IgD-negative memory B cell (primary cell): ENCODE data around the gene PARD6G. TPM values are rescaled to one million over a fixed set of nuclear protein-coding genes. Genes with fewer than 3 reads are reported as not detected.

Experiments used
- H3K27ac Mint-ChIP-seq, 3 donors: one replicate each; pipeline ENCODE4 v1.8.0; 2020 to 2022; ENCODE audit warnings: mild to moderate bottlenecking in 3 of 3, mixed read lengths in 3 of 3, moderate library complexity in 1 of 3
- H3K27me3 Mint-ChIP-seq: one replicate; pipeline ENCODE4 v1.8.0; 2021; ENCODE audit warnings: mixed read lengths
- H3K36me3 Mint-ChIP-seq: one replicate; pipeline ENCODE4 v1.8.0; 2020; ENCODE audit warnings: mild to moderate bottlenecking, mixed read lengths
- H3K4me1 Mint-ChIP-seq, 3 donors: one replicate each; pipeline ENCODE4 v1.8.0; 2020 to 2022; ENCODE audit warnings: mixed read lengths in 3 of 3, mild to moderate bottlenecking in 1 of 3
- H3K4me3 Mint-ChIP-seq, 4 donors: one replicate each; pipeline ENCODE4 v1.8.0; 2020 to 2022; ENCODE audit warnings: mild to moderate bottlenecking in 4 of 4, mixed read lengths in 4 of 4, moderate library complexity in 3 of 4
- H3K9me3 Mint-ChIP-seq, 3 donors: one replicate each; pipeline ENCODE4 v1.8.0; 2020 to 2021; ENCODE audit warnings: mixed read lengths in 3 of 3, mild to moderate bottlenecking in 1 of 3
- polyA plus RNA-seq: library from polyadenylated mRNA; unstranded; fragments of 300-500 nt; fragmentation: Illumina TruSeq; gene quantifications from one replicate; pipeline ENCODE4 v1.2.3, GENCODE V29; 2021

PARD6G gene
- polyA plus RNA-seq, 1 donor from 2014 or later: not detected

DNA sequence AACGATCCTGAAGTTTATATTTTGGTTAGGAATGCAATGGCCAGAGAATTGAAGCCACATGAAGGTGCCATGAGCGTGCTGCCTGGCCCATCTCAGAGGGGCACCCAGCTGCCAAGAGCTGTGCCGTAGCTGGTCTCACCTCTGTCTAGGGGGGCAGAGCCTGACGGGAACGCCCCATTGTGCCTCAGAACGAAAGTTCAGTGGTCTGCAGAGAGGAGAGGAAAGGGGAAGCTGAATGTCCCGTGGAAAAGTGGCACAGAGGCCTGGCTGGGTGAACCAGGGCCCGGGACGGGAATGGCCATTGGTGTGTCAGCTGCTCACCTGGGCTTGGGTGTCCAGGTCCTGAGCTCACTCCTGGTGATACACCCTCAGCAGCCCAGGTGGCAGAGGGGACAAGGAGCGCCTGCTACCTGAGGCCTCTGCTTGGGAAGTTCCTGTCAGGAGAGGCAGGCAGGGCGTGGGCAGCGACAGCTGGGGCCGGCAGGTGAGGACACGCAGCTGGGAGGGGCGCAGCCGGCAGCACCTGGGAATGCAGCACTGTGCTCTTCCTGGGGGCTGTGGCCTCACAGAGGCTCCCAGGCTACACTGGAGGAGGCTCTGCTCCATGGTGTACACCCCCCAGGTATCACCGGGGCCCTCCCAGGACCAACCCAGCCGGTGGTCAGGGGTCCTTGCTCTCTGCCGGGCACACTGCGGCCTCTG, 67.3 kb downstream of the PARD6G start:
- peaks cover 15% of the 10 kb centered on the region for H3K27me3 Mint-ChIP-seq
- H3K9me3 Mint-ChIP-seq: peaks cover 0 to 3% (median 0%) of the 10 kb centered on the region in 3 donors
- H3K4me3 Mint-ChIP-seq: no peak overlapping the region
- no peak overlapping the region for H3K27ac Mint-ChIP-seq
- peaks cover 0 to 6% (median 2%) of the 10 kb centered on the region in 3 donors for H3K4me1 Mint-ChIP-seq
- H3K36me3 Mint-ChIP-seq: no peaks in the 10 kb centered on the region

- H3K4me1 Mint-ChIP-seq: peaks cover 0 to 6% (median 2%) of the 10 kb centered on the region in 3 donors
- peaks cover 15% of the 10 kb centered on the region for H3K27me3 Mint-ChIP-seq
- H3K27ac Mint-ChIP-seq: no peak overlapping the region
- no peaks in the 10 kb centered on the region for H3K36me3 Mint-ChIP-seq
- H3K9me3 Mint-ChIP-seq: peaks cover 0 to 3% (median 0%) of the 10 kb centered on the region in 3 donors
- H3K4me3 Mint-ChIP-seq: no peak overlapping the region
Measured at GRCh38 chr18:80178935-80179818, 68.1 kb downstream of the PARD6G start.

DNA sequence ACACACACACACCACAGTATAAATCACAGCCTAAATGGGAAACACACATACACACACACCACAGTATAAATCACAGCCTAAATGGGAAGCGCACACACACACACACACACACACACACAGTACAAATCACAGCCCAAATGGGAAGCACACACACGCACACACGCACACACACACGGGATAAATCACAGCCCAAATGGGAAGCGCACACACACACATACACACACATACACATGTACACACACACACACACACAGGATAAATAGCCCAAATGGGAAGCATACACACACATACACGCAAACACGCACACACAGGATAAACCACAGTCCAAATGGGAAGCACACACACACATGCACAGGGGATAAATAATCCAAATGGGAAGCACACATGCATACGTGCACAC, 70.2 kb downstream of the PARD6G start:
- Mint-ChIP-seq H3K4me1 (peaks cover 0 to 6% (median 2%) of the 10 kb centered on the region in 3 donors), H3K36me3 (no peaks in the 10 kb centered on the region), H3K27me3 (peaks cover 20% of the 10 kb centered on the region), H3K9me3 (peaks cover 0 to 3% (median 0%) of the 10 kb centered on the region in 3 donors), H3K4me3 (no peak overlapping the region), H3K27ac (peak overlapping the region in 1 of 3 donors; percentile 41)

- Mint-ChIP-seq H3K4me3 (no peak overlapping the region), H3K27ac (no peak overlapping the region), H3K36me3 (no peaks in the 10 kb centered on the region), H3K4me1 (peaks cover 0 to 8% (median under 1%) of the 10 kb centered on the region in 3 donors), H3K27me3 (peaks cover 22% of the 10 kb centered on the region), H3K9me3 (peaks cover 0 to 1% (median 0%) of the 10 kb centered on the region in 3 donors)
Measured at GRCh38 chr18:80176334-80177073, 70.8 kb downstream of the PARD6G start.

DNA sequence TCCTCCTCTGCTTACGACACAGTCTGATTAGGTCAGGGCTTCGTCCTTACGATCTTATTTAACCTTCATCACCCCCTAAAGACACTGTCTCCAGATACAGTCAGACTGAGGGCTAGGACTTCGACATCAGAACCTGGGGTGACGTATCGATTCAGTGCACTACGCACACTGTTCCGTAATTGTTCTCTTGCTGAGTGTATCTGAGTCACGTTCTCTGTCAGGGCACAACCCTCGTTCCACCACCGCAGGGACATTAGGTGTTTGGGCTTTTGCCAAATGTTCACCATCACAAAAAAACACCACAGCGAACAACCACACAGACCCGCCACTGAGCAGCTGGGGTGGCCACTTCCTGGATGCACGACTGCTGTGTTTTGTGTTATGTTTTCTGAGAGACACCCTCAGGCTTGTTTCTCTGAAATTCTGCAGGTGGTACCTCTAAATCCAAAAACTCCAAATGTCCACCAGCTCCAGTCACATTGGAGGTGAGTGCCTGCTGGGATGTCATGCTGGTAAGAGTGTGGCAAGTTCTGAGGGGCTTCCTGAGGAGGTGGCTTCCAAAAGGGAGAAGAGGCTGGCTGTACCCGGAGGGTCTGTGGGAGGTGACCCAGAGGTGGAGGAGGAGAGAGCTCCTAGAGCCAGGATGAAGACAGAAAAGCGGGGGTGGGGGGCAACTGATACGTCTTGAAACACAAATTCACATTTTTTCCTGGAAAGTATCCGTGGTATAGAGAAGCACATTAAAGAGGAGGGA, 71.7 kb downstream of the PARD6G start:
- no peak overlapping the region for H3K27ac Mint-ChIP-seq
- peaks cover 29% of the 10 kb centered on the region for H3K27me3 Mint-ChIP-seq
- H3K4me1 Mint-ChIP-seq: peaks cover 0 to 9% (median 3%) of the 10 kb centered on the region in 3 donors
- H3K4me3 Mint-ChIP-seq: no peak overlapping the region
- no peaks in the 10 kb centered on the region for H3K36me3 Mint-ChIP-seq
- peaks cover 0 to 1% (median 0%) of the 10 kb centered on the region in 3 donors for H3K9me3 Mint-ChIP-seq

DNA sequence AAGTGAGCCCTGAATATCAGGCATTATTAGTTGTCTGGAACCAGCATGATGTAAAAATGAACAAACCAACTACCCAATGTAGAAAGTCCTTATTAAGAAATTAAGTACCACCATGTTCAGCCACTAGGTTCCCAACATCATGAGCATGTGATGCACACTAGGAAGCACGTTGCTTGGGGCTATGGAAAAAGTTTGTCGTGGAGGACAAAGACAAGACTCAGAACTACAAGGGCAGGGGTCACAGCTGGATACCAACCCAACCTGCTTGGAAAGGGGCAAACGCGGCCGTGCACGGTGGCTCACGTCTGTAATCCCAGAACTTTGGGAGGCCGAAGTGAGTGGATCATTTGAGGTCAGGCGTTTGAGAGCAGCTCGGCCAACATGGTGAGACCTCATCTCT, 74.3 kb downstream of the PARD6G start:
- Mint-ChIP-seq H3K4me1 (peaks cover 0 to 5% (median 3%) of the 10 kb centered on the region in 3 donors), H3K9me3 (peaks cover 0 to 1% (median 0%) of the 10 kb centered on the region in 3 donors)

GRCh38 chr18:80172056-80172455, 75.3 kb downstream of the PARD6G start:
- Mint-ChIP-seq H3K27ac (no peak overlapping the region), H3K4me3 (no peak overlapping the region), H3K36me3 (no peaks in the 10 kb centered on the region), H3K4me1 (peaks cover 0 to 5% (median 3%) of the 10 kb centered on the region in 3 donors), H3K27me3 (peaks cover 33% of the 10 kb centered on the region), H3K9me3 (peaks cover 0 to 1% (median 0%) of the 10 kb centered on the region in 3 donors)

More for the DNA sequence above, 74.3 kb downstream of the PARD6G start:
- Mint-ChIP-seq H3K36me3 (no peaks in the 10 kb centered on the region), H3K27me3 (peaks cover 33% of the 10 kb centered on the region), H3K4me3 (no peak overlapping the region), H3K27ac (no peak overlapping the region)

DNA sequence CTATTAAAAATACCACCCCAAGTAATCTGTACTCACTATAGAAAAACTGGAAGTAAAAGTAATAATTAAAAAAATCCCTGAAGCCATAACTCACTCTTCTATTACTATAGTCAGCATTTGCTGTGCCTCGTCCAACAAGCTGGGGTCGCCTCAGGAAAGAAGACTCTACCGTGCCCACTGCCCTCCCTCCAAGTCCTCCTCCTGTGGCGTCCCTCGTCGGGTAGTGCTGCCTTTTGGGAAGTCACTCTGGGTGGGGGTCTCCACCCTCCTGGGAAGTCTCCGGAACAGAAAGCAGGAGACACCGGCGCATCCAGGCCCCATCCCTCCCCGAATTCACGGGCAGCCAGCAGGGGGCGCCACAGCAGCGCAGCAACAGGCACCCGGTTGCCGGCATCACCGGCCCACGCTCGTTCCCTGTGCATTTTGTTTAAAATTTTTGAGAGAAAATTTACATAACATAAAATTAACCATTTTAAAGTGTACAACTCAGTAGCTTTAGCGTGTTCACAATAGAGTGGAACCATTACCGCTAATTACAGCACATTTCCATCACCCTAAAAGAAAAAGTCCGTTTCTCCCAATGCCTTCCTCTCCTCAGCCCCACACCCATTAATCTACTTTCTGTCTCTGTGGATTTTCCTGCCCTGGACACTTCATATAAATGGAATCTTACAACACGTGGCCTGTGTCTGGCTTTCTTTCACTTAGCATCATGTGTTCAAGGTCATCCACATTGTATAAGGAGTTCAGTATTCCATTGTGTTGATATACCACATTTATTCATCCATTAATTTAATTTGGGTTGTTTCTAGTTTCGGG, 76.1 kb downstream of the PARD6G start:
- Mint-ChIP-seq H3K4me3 (peak overlapping the region in 2 of 4 donors; percentile 12 to 73), H3K9me3 (no peaks in the 10 kb centered on the region), H3K36me3 (no peaks in the 10 kb centered on the region), H3K27me3 (peaks cover 29% of the 10 kb centered on the region), H3K27ac (no peak overlapping the region), H3K4me1 (peaks cover 0 to 5% (median 3%) of the 10 kb centered on the region in 3 donors)

- peaks cover 0 to 5% (median 3%) of the 10 kb centered on the region in 3 donors for H3K4me1 Mint-ChIP-seq
- H3K9me3 Mint-ChIP-seq: peaks cover 0 to under 1% (median 0%) of the 10 kb centered on the region in 3 donors
- no peak overlapping the region for H3K27ac Mint-ChIP-seq
- no peaks in the 10 kb centered on the region for H3K36me3 Mint-ChIP-seq
- H3K27me3 Mint-ChIP-seq: peaks cover 25% of the 10 kb centered on the region
- no peak overlapping the region for H3K4me3 Mint-ChIP-seq
Measured at GRCh38 chr18:80170395-80171053, 76.8 kb downstream of the PARD6G start.

DNA sequence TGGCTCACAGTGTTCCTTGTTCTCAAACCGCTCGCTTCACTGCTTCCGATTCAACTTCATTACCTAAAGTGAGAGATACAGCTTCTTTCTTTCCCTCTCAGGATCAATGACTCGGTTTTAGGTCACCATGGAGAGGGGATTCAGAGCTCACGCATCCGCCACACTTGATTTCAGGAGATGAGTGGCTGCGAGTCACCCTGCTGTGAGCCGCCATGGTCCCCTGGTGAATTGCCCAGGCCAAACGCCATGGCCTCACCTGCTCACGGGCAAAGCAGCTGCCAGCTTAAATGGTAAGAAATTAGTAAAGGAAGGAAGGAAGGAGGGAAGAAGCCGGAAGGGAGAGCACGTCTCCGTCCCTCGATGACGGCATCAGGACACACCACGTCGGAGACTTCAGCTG, 77.7 kb downstream of the PARD6G start:
- Mint-ChIP-seq H3K4me1 (peaks cover 0 to 5% (median 3%) of the 10 kb centered on the region in 3 donors), H3K36me3 (no peaks in the 10 kb centered on the region), H3K27ac (peak overlapping the region in 1 of 3 donors; percentile 35), H3K9me3 (peaks cover 3 to 8% (median 5%) of the 10 kb centered on the region in 3 donors), H3K27me3 (peaks cover 25% of the 10 kb centered on the region), H3K4me3 (peak overlapping the region in 1 of 4 donors; percentile 68)

- H3K4me3 Mint-ChIP-seq: peak overlapping the region in 1 of 4 donors; percentile 17
- no peak overlapping the region for H3K27ac Mint-ChIP-seq
- H3K36me3 Mint-ChIP-seq: no peaks in the 10 kb centered on the region
- H3K4me1 Mint-ChIP-seq: peaks cover 0 to 5% (median 3%) of the 10 kb centered on the region in 3 donors
- H3K9me3 Mint-ChIP-seq: peaks cover 3 to 12% (median 5%) of the 10 kb centered on the region in 3 donors
- H3K27me3 Mint-ChIP-seq: peaks cover 25% of the 10 kb centered on the region
Measured at GRCh38 chr18:80168982-80169381, 78.3 kb downstream of the PARD6G start.

- no peak overlapping the region for H3K27ac Mint-ChIP-seq
- H3K9me3 Mint-ChIP-seq: peaks cover 3 to 12% (median 7%) of the 10 kb centered on the region in 3 donors
- H3K36me3 Mint-ChIP-seq: no peaks in the 10 kb centered on the region
- peaks cover 25% of the 10 kb centered on the region for H3K27me3 Mint-ChIP-seq
- H3K4me1 Mint-ChIP-seq: peaks cover 0 to 5% (median 3%) of the 10 kb centered on the region in 3 donors
- H3K4me3 Mint-ChIP-seq: no peak overlapping the region
Measured at GRCh38 chr18:80168346-80168745, 79.0 kb downstream of the PARD6G start.

GRCh38 chr18:80167931-80168330, 79.4 kb downstream of the PARD6G start:
- no peaks in the 10 kb centered on the region for H3K36me3 Mint-ChIP-seq
- H3K4me1 Mint-ChIP-seq: peaks cover 0 to 5% (median 3%) of the 10 kb centered on the region in 3 donors
- no peak overlapping the region for H3K4me3 Mint-ChIP-seq
- no peak overlapping the region for H3K27ac Mint-ChIP-seq
- H3K9me3 Mint-ChIP-seq: peaks cover 3 to 12% (median 7%) of the 10 kb centered on the region in 3 donors
- peaks cover 25% of the 10 kb centered on the region for H3K27me3 Mint-ChIP-seq
